Measurements from ENCODE around the gene CDK6. TPM values are rescaled to one million over a fixed set of nuclear protein-coding genes. Genes with fewer than 3 reads are reported as not detected.

The CDK6 gene
- total RNA-seq, 1 experiment from 2014 or later = 124 TPM

DNA sequence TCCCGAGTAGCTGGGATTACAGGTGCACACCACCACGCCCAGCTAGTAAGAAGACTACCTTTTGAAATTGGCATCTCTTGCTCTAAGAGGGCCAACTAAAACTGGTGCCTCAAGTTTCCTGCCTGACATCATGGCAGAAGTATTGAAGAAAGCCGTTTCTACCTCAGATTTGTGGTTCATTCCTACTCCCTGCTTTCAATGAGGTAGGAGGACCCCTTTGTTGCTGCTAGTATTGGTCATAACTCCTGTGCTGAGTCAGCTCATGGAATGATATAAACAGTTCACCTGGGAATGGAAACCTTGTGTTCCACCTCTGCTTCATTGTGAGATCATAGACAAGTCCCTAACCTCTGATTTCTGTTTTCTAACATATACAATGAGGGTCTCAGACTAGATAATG, 82.8 kb downstream of the CDK6 start:
- TF ChIP-seq, protein P1, sequence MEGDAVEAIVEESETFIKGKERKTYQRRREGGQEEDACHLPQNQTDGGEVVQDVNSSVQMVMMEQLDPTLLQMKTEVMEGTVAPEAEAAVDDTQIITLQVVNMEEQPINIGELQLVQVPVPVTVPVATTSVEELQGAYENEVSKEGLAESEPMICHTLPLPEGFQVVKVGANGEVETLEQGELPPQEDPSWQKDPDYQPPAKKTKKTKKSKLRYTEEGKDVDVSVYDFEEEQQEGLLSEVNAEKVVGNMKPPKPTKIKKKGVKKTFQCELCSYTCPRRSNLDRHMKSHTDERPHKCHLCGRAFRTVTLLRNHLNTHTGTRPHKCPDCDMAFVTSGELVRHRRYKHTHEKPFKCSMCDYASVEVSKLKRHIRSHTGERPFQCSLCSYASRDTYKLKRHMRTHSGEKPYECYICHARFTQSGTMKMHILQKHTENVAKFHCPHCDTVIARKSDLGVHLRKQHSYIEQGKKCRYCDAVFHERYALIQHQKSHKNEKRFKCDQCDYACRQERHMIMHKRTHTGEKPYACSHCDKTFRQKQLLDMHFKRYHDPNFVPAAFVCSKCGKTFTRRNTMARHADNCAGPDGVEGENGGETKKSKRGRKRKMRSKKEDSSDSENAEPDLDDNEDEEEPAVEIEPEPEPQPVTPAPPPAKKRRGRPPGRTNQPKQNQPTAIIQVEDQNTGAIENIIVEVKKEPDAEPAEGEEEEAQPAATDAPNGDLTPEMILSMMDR (IDR thresholded peaks at IDR 0.05; ENCODE audit: unreplicated experiment) = no peak
- no TSS peak for BruUV-seq (replicated peaks)
- intact Hi-C loops (cut with micrococcal nuclease) = no loop called here
- H3K36me3 Mint-ChIP-seq (ENCODE audit: insufficient read depth, unreplicated experiment) = peaks cover 21% of the 10 kb centered on the region
- no peak overlapping the region for H3K4me3 Mint-ChIP-seq (ENCODE audit: unreplicated experiment)
- peak overlapping the region; percentile 83 for H3K27ac Mint-ChIP-seq (ENCODE audit: low read depth, unreplicated experiment)
- no peaks in the 10 kb centered on the region for H3K9me3 Mint-ChIP-seq (ENCODE audit: unreplicated experiment)
- CTCF ChIA-PET = no interaction called here
- no peaks in the 10 kb centered on the region for H3K27me3 Mint-ChIP-seq (ENCODE audit: insufficient read depth, unreplicated experiment)
- H3K4me1 Mint-ChIP-seq (ENCODE audit: insufficient read depth, unreplicated experiment) = peaks cover 42% of the 10 kb centered on the region
- POLR2A ChIA-PET = interaction anchor here (1.4 to 2.5 kb wide), 2 partner anchors 13 to 22 kb away, joined by 5 to 19 read pairs; no protein-coding TSS in a partner anchor
- no peak for DNase-seq (ENCODE audit: unreplicated experiment)

DNA sequence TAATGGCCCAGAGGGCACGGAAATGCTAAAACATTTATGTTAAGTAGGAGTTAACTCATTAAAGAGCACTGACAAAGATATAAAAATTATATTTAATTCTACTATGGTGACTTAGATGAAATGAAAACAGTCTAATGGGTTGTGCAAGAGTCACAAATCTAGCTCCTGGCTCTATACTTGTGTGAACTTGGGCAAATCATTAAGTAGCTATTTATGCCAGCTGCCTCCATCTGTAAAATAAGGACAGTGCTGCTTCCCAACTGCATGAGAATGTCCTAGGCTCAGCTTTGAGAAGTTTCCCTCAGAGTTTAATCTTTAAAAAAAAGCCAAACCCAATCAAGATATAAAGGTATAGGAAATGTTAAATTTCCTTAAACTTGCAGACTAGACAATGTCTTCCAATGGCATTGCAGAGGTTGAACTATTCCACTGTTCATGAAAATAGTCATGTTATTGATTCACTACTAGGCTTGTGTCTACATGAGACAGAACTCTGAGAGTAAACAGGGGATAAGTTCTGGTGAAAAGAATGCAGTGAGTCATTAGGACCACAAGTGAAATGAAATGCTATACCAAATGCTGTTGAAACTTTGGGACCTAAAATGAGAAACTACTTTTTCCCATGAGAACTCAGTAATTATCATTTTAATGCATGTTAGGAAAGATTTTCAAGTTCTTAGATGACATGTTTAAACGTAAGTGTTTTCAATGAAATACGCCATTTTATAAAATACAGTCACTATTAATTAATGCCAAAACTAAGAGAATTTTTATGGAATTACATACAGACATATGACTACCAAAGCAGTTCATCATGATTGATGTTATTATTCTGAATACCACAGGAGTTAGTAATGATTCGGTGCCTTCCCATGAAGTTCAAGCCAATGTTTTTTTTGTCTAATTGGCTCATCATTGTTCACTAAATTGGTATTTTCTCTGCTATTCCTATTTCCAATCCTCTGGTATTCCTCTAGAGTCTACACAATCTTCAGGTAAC, 84.2 kb downstream of the CDK6 start:
- H3K9me3 Mint-ChIP-seq (ENCODE audit: unreplicated experiment) = no peaks in the 10 kb centered on the region
- peak overlapping the region; percentile 38 for H3K4me3 Mint-ChIP-seq (ENCODE audit: unreplicated experiment)
- H3K4me1 Mint-ChIP-seq (ENCODE audit: insufficient read depth, unreplicated experiment) = peaks cover 48% of the 10 kb centered on the region
- H3K27me3 Mint-ChIP-seq (ENCODE audit: insufficient read depth, unreplicated experiment) = no peaks in the 10 kb centered on the region
- peak overlapping the region; percentile 83 for H3K27ac Mint-ChIP-seq (ENCODE audit: low read depth, unreplicated experiment)
- H3K36me3 Mint-ChIP-seq (ENCODE audit: insufficient read depth, unreplicated experiment) = peaks cover 23% of the 10 kb centered on the region
- BruUV-seq (replicated peaks) = no TSS peak
- peak; percentile 87 for DNase-seq (ENCODE audit: unreplicated experiment)
- intact Hi-C loops (cut with micrococcal nuclease) = no loop called here
- ChIA-PET CTCF (interaction anchor here (0.6 kb wide), 1 partner anchor 190 kb away, joined by 4 read pairs; no protein-coding TSS in a partner anchor), POLR2A (interaction anchor here (0.9 kb wide), 1 partner anchor 10 kb away, joined by 4 read pairs; no protein-coding TSS in a partner anchor)
- TF ChIP-seq, protein P1 (IDR thresholded peaks at IDR 0.05; ENCODE audit: unreplicated experiment) = no peak

DNA sequence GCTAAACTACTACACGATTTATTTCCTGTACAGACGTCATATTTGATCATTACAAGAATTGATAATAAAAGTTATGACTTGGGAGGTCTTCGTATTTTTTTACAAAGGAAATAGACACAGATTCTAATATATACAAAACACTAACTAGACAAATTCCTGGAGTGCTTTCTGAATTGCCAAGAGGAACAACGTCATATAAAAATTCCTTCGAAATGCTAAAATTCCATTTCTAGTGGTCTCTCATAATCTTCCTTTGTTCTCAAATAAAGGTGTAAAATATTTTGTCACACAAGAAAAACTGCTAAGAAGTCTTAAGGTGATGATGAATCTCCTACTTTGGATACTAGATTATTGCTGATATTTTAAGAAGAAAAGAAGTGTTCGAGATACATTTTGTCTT, 85.4 kb downstream of the CDK6 start:
- no peak overlapping the region for H3K4me3 Mint-ChIP-seq (ENCODE audit: unreplicated experiment)
- intact Hi-C loops (cut with micrococcal nuclease) = no loop called here
- H3K27me3 Mint-ChIP-seq (ENCODE audit: insufficient read depth, unreplicated experiment) = no peaks in the 10 kb centered on the region
- ChIA-PET POLR2A (interaction anchor here (0.6 kb wide), 1 partner anchor 78 kb away, joined by 3 read pairs; no protein-coding TSS in a partner anchor), CTCF (no interaction called here)
- no TSS peak for BruUV-seq (replicated peaks)
- no peak for DNase-seq (ENCODE audit: unreplicated experiment)
- no peaks in the 10 kb centered on the region for H3K9me3 Mint-ChIP-seq (ENCODE audit: unreplicated experiment)
- H3K36me3 Mint-ChIP-seq (ENCODE audit: insufficient read depth, unreplicated experiment) = peaks cover 25% of the 10 kb centered on the region
- H3K4me1 Mint-ChIP-seq (ENCODE audit: insufficient read depth, unreplicated experiment) = peaks cover 53% of the 10 kb centered on the region
- H3K27ac Mint-ChIP-seq (ENCODE audit: low read depth, unreplicated experiment) = peak overlapping the region; percentile 89
- TF ChIP-seq, protein P1 (IDR thresholded peaks at IDR 0.05; ENCODE audit: unreplicated experiment) = no peak

DNA sequence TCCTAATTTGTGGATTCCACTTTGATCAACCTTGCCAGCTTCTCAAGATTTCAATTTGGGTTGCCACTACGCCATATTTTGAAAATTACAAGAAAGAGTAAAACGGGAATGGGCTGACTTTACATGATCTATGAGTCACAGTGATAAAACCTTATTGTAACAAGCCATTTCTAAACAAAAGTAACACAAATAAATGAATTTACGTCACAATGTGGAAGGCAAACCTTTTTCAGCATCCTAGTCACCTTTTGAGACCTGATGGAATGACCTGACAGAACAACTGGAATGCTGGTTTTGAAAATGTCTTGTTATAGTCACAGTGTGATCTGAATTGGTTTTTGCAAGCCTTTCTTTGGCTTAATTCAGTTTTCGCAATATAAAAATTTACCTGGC, 85.9 kb downstream of the CDK6 start:
- no peaks in the 10 kb centered on the region for H3K27me3 Mint-ChIP-seq (ENCODE audit: insufficient read depth, unreplicated experiment)
- H3K9me3 Mint-ChIP-seq (ENCODE audit: unreplicated experiment) = no peaks in the 10 kb centered on the region
- H3K4me1 Mint-ChIP-seq (ENCODE audit: insufficient read depth, unreplicated experiment) = peaks cover 53% of the 10 kb centered on the region
- DNase-seq (ENCODE audit: unreplicated experiment) = peak; percentile 59
- ChIA-PET POLR2A (interaction anchor here (0.6 kb wide), 1 partner anchor 79 kb away, joined by 3 read pairs; no protein-coding TSS in a partner anchor), CTCF (no interaction called here)
- TF ChIP-seq, protein P1 (IDR thresholded peaks at IDR 0.05; ENCODE audit: unreplicated experiment) = no peak
- intact Hi-C loops (cut with micrococcal nuclease) = no loop called here
- peaks cover 24% of the 10 kb centered on the region for H3K36me3 Mint-ChIP-seq (ENCODE audit: insufficient read depth, unreplicated experiment)
- no peak overlapping the region for H3K4me3 Mint-ChIP-seq (ENCODE audit: unreplicated experiment)
- no TSS peak for BruUV-seq (replicated peaks)
- peak overlapping the region; percentile 89 for H3K27ac Mint-ChIP-seq (ENCODE audit: low read depth, unreplicated experiment)
